BLaER1 treated with 17β-estradiol and CSF1 and Interleukin-3, amounts not matched to agents 10 nM and 100 nM (cell line): ENCODE data around the gene TAB2.
A peak's percentile ranks its signal among the peaks of the same experiment; 100 is the strongest.
"Not testable (repeated sequence)": the region's sequence is repeated elsewhere in the genome, so short reads cannot be mapped to it uniquely, and the experiment has no call there.

Experiments
- H3K27ac ChIP-seq, 11 experiments: shearing (Covaris generic); formaldehyde crosslinking; 2 replicates each; pipeline ENCODE4 v1.8.1; 2022
- H3K27me3 ChIP-seq, 11 experiments: shearing (Covaris generic); formaldehyde crosslinking; 2 replicates each; pipeline ENCODE4 v1.8.1; 2022
- H3K36me3 ChIP-seq, 11 experiments: shearing (Covaris generic); formaldehyde crosslinking; 2 replicates each; pipeline ENCODE4 v1.8.1; 2022
- H3K4me1 ChIP-seq, 10 experiments: shearing (Covaris generic); formaldehyde crosslinking; 2 replicates each; pipeline ENCODE4 v1.8.1; 2022
- H3K4me2 ChIP-seq, 11 experiments: shearing (Covaris generic); formaldehyde crosslinking; 2 replicates each; pipeline ENCODE4 v1.8.1; 2022
- H3K4me3 ChIP-seq, 10 experiments: shearing (Covaris generic); formaldehyde crosslinking; 2 replicates each; pipeline ENCODE4 v1.8.1; 2022
- H3K9ac ChIP-seq, 11 experiments: shearing (Covaris generic); formaldehyde crosslinking; 2 replicates each; pipeline ENCODE4 v1.8.1; 2022
- H3K9me3 ChIP-seq, 11 experiments: shearing (Covaris generic); formaldehyde crosslinking; replicated peaks in 1 of 11; 2 replicates each; pipeline ENCODE4 v1.8.1; 2022
- H4K20me1 ChIP-seq, 11 experiments: shearing (Covaris generic); formaldehyde crosslinking; 2 replicates each; pipeline ENCODE4 v1.8.1; 2022
- Cebpa-rat ChIP-seq, 11 experiments: shearing (Covaris generic); IDR thresholded peaks; 2 replicates each; pipeline ENCODE4 v1.8.1; 2022

The TAB2 gene

GRCh38 chr6:149316740-149317643 is 520 bp upstream of the TAB2 start:
- Histone ChIP-seq H3K9ac (peak overlapping the region; percentile 96 to 99 (median 97)), H3K27me3 (no peaks in the 10 kb centered on the region), H3K4me1 (peaks cover 17 to 54% (median 28%) of the 10 kb centered on the region in 10 experiments), H3K4me2 (peak overlapping the region; percentile 64 to 97 (median 83)), H3K4me3 (peak overlapping the region; percentile 84 to 99 (median 91)), H3K27ac (peak overlapping the region; percentile 94 to 100 (median 98)), H3K9me3 (no peaks in the 10 kb centered on the region), H4K20me1 (peaks cover 10 to 37% (median 35%) of the 10 kb centered on the region in 11 experiments), H3K36me3 (0 out of 22 replicates have a peak, but pooled peaks cover 0 to 1% (median 0%) of the 10 kb centered on the region in 11 experiments)
- TF ChIP-seq Cebpa-rat (IDR thresholded peaks at IDR 0.05) = no peak

GRCh38 chr6:149318581-149319286 is 1.2 kb downstream of the TAB2 start:
- peak overlapping the region; percentile 84 to 99 (median 91) for H3K4me3 ChIP-seq
- H3K9ac ChIP-seq = peak overlapping the region; percentile 96 to 99 (median 97)
- peaks cover 18 to 66% (median 43%) of the 10 kb centered on the region in 10 experiments for H3K4me1 ChIP-seq
- 0 out of 22 replicates have a peak, but pooled peaks cover 0 to 3% (median 0%) of the 10 kb centered on the region in 11 experiments for H3K36me3 ChIP-seq
- peaks cover 27 to 54% (median 52%) of the 10 kb centered on the region in 11 experiments for H4K20me1 ChIP-seq
- H3K9me3 ChIP-seq = no peaks in the 10 kb centered on the region
- peak overlapping the region; percentile 76 to 97 (median 93); a peak in 21 of 22 replicates for H3K4me2 ChIP-seq
- no peak for TF ChIP-seq Cebpa-rat (IDR thresholded peaks at IDR 0.05)
- H3K27me3 ChIP-seq = no peaks in the 10 kb centered on the region
- H3K27ac ChIP-seq = peak overlapping the region; percentile 94 to 100 (median 98)

GRCh38 chr6:149319422-149319821 is 1.9 kb downstream of the TAB2 start:
- peaks cover 34 to 61% (median 59%) of the 10 kb centered on the region in 11 experiments for H4K20me1 ChIP-seq
- no peaks in the 10 kb centered on the region for H3K27me3 ChIP-seq
- H3K27ac ChIP-seq = peak overlapping the region in 10 of 11 experiments; percentile 94 to 100 (median 98); a peak in 17 of 22 replicates
- peak overlapping the region; percentile 96 to 99 (median 97) for H3K9ac ChIP-seq
- H3K4me2 ChIP-seq = peak overlapping the region; percentile 76 to 97 (median 93)
- peaks cover 18 to 68% (median 46%) of the 10 kb centered on the region in 10 experiments for H3K4me1 ChIP-seq
- H3K9me3 ChIP-seq = no peaks in the 10 kb centered on the region
- H3K36me3 ChIP-seq = 0 out of 22 replicates have a peak, but pooled peaks cover 0 to 3% (median 0%) of the 10 kb centered on the region in 11 experiments
- TF ChIP-seq Cebpa-rat (IDR thresholded peaks at IDR 0.05) = no peak
- peak overlapping the region; percentile 84 to 99 (median 91) for H3K4me3 ChIP-seq

- peak overlapping the region; percentile 84 to 99 (median 91); a peak in 17 of 20 replicates for H3K4me3 ChIP-seq
- H4K20me1 ChIP-seq = peaks cover 40 to 67% (median 65%) of the 10 kb centered on the region in 11 experiments
- H3K9ac ChIP-seq = peak overlapping the region in 9 of 11 experiments; percentile 16 to 99 (median 97); a peak in 15 of 22 replicates
- H3K4me2 ChIP-seq = peak overlapping the region; percentile 76 to 97 (median 93)
- not testable (repeated sequence) for H3K36me3 ChIP-seq, H3K27me3 ChIP-seq, H3K9me3 ChIP-seq
- H3K27ac ChIP-seq = peak overlapping the region in 6 of 11 experiments; percentile 12 to 100 (median 99); a peak in 8 of 22 replicates
- peaks cover 18 to 68% (median 46%) of the 10 kb centered on the region in 10 experiments for H3K4me1 ChIP-seq
These were observed 2.5 kb downstream of the TAB2 start for GRCh38 chr6:149320016-149320415.

- no peak for TF ChIP-seq Cebpa-rat (IDR thresholded peaks at IDR 0.05)
These were observed 3.3 kb downstream of the TAB2 start for GRCh38 chr6:149320796-149321195.

GRCh38 chr6:149323353-149323752 is 5.8 kb downstream of the TAB2 start:
- no peak overlapping the region for H3K4me3 ChIP-seq
- peak overlapping the region in 8 of 11 experiments; percentile 1 to 97 (median 40); a peak in 11 of 22 replicates for H3K4me2 ChIP-seq
- H3K27ac ChIP-seq = no peak overlapping the region
- no peaks in the 10 kb centered on the region for H3K27me3 ChIP-seq
- no peak for TF ChIP-seq Cebpa-rat (IDR thresholded peaks at IDR 0.05)
- peaks cover 8 to 32% (median 21%) of the 10 kb centered on the region in 11 experiments; a peak in 20 of 22 replicates for H3K36me3 ChIP-seq
- H4K20me1 ChIP-seq = peaks cover 59 to 99% (median 90%) of the 10 kb centered on the region in 11 experiments
- peaks cover 12 to 88% (median 36%) of the 10 kb centered on the region in 10 experiments for H3K4me1 ChIP-seq
- H3K9me3 ChIP-seq = peaks cover 0 to 20% (median 10%) of the 10 kb centered on the region in 11 experiments; a peak in 10 of 22 replicates
- H3K9ac ChIP-seq = peak overlapping the region in 2 of 11 experiments; percentile 32 to 58; a peak in 2 of 22 replicates

More at GRCh38 chr6:149320796-149321195, 3.3 kb downstream of the TAB2 start:
- H3K9me3 ChIP-seq = peaks cover 0 to 12% (median 4%) of the 10 kb centered on the region in 11 experiments; a peak in 10 of 22 replicates
- peaks cover 18 to 68% (median 43%) of the 10 kb centered on the region in 10 experiments for H3K4me1 ChIP-seq
- peak overlapping the region in 2 of 10 experiments; percentile 91 to 99; a peak in 6 of 20 replicates for H3K4me3 ChIP-seq
- H3K27me3 ChIP-seq = no peaks in the 10 kb centered on the region
- H4K20me1 ChIP-seq = peaks cover 46 to 74% (median 69%) of the 10 kb centered on the region in 11 experiments
- H3K27ac ChIP-seq = peak overlapping the region in 2 of 11 experiments; percentile 99; a peak in 3 of 22 replicates
- peak overlapping the region in 10 of 11 experiments; percentile 3 to 97 (median 90); a peak in 15 of 22 replicates for H3K4me2 ChIP-seq
- H3K36me3 ChIP-seq = peaks cover 3 to 11% (median 5%) of the 10 kb centered on the region in 11 experiments; a peak in 17 of 22 replicates
- peak overlapping the region in 4 of 11 experiments; percentile 21 to 99 (median 80); a peak in 6 of 22 replicates for H3K9ac ChIP-seq

GRCh38 chr6:149323925-149324324 is 6.4 kb downstream of the TAB2 start:
- H3K4me1 ChIP-seq = peaks cover 12 to 93% (median 36%) of the 10 kb centered on the region in 10 experiments
- H4K20me1 ChIP-seq = peaks cover 65 to 100% (median 91%) of the 10 kb centered on the region in 11 experiments
- no peak overlapping the region for H3K4me3 ChIP-seq
- H3K27me3 ChIP-seq = no peaks in the 10 kb centered on the region
- peaks cover 0 to 25% (median 10%) of the 10 kb centered on the region in 11 experiments; a peak in 10 of 22 replicates for H3K9me3 ChIP-seq
- H3K36me3 ChIP-seq = peaks cover 8 to 36% (median 21%) of the 10 kb centered on the region in 11 experiments; a peak in 20 of 22 replicates
- no peak for TF ChIP-seq Cebpa-rat (IDR thresholded peaks at IDR 0.05)
- no peak overlapping the region for H3K27ac ChIP-seq
- peak overlapping the region in 1 of 11 experiments; percentile 58; a peak in 1 of 22 replicates for H3K9ac ChIP-seq
- H3K4me2 ChIP-seq = peak overlapping the region in 4 of 11 experiments; percentile 38 to 97 (median 92); a peak in 7 of 22 replicates

GRCh38 chr6:149324428-149324827 is 6.9 kb downstream of the TAB2 start:
- H3K4me2 ChIP-seq = peak overlapping the region in 3 of 11 experiments; percentile 91 to 97 (median 92); a peak in 6 of 22 replicates
- H3K9ac ChIP-seq = peak overlapping the region in 1 of 11 experiments; percentile 57; a peak in 1 of 22 replicates
- H3K27me3 ChIP-seq = no peaks in the 10 kb centered on the region
- H3K27ac ChIP-seq = peak overlapping the region in 1 of 11 experiments; percentile 32; a peak in 1 of 22 replicates
- H3K4me1 ChIP-seq = peaks cover 10 to 98% (median 33%) of the 10 kb centered on the region in 10 experiments
- peaks cover 70 to 100% (median 91%) of the 10 kb centered on the region in 11 experiments for H4K20me1 ChIP-seq
- TF ChIP-seq Cebpa-rat (IDR thresholded peaks at IDR 0.05) = no peak
- peaks cover 8 to 40% (median 21%) of the 10 kb centered on the region in 11 experiments; a peak in 20 of 22 replicates for H3K36me3 ChIP-seq
- no peak overlapping the region for H3K4me3 ChIP-seq
- peaks cover 0 to 25% (median 10%) of the 10 kb centered on the region in 11 experiments; a peak in 10 of 22 replicates for H3K9me3 ChIP-seq
